A172 (cell line): ENCODE results near the gene AQP5. TPM values are rescaled to one million over a fixed set of nuclear protein-coding genes. Genes with fewer than 3 reads are reported as not detected.

Source experiments
- DNase-seq: peaks from one replicate; pipeline ENCODE4 v3.0.0-alpha.2; 2015; ENCODE audit warnings: low spot score
- total RNA-seq: library from RNA; depleted of rRNA; stranded (reverse); fragments of >200 nt; shearing (Covaris generic); gene quantifications from 2 replicates; pipeline ENCODE4 v1.2.3, GENCODE V29; 2014

AQP5 gene
- total RNA-seq, 1 experiment from 2014 or later, result 0.07 TPM

GRCh38 chr12:49932023-49932422, 29.6 kb upstream of the AQP5 start:
- DNase-seq, result no peak

GRCh38 chr12:49932533-49933130, 29.0 kb upstream of the AQP5 start:
- no peak for DNase-seq

GRCh38 chr12:49933796-49934195, 27.9 kb upstream of the AQP5 start:
- no peak for DNase-seq

GRCh38 chr12:49934505-49934904, 27.2 kb upstream of the AQP5 start:
- no peak for DNase-seq

GRCh38 chr12:49936925-49937324, 24.7 kb upstream of the AQP5 start:
- no peak for DNase-seq

- no peak for DNase-seq
Measured at GRCh38 chr12:49937639-49938300, 23.9 kb upstream of the AQP5 start.

- no peak for DNase-seq
Measured at GRCh38 chr12:49939307-49939706, 22.4 kb upstream of the AQP5 start.

- no peak for DNase-seq
Measured at GRCh38 chr12:49939707-49940106, 22.0 kb upstream of the AQP5 start.

- no peak for DNase-seq
Measured at GRCh38 chr12:49941556-49942511, 19.8 kb upstream of the AQP5 start.

GRCh38 chr12:49942512-49942893, 19.2 kb upstream of the AQP5 start:
- DNase-seq, result no peak

GRCh38 chr12:49942921-49943624, 18.6 kb upstream of the AQP5 start:
- no peak for DNase-seq

GRCh38 chr12:49943625-49943960, 18.1 kb upstream of the AQP5 start:
- no peak for DNase-seq

- DNase-seq, result no peak
Measured at GRCh38 chr12:49944046-49944445, 17.6 kb upstream of the AQP5 start.

GRCh38 chr12:49944718-49945117, 17.0 kb upstream of the AQP5 start:
- DNase-seq, result no peak

- DNase-seq, result peak; percentile 72
Measured at GRCh38 chr12:49945394-49946080, 16.1 kb upstream of the AQP5 start.

- no peak for DNase-seq
Measured at GRCh38 chr12:49946086-49946485, 15.6 kb upstream of the AQP5 start.

GRCh38 chr12:49946497-49946896, 15.2 kb upstream of the AQP5 start:
- no peak for DNase-seq

- DNase-seq, result no peak
Measured at GRCh38 chr12:49947593-49948226, 14.0 kb upstream of the AQP5 start.

GRCh38 chr12:49948866-49949845, 12.5 kb upstream of the AQP5 start:
- DNase-seq, result no peak

GRCh38 chr12:49949866-49950265, 11.8 kb upstream of the AQP5 start:
- DNase-seq, result no peak
